Measurements from ENCODE around the gene SLC7A1. TPM values are rescaled to one million over a fixed set of nuclear protein-coding genes. Genes with fewer than 3 reads are reported as not detected.
A peak's percentile ranks its signal among the peaks of the same experiment; 100 is the strongest.

The SLC7A1 gene
- total and polyA plus RNA-seq, 2 of the 4 experiments (the other 2 are of a cell fraction) = 9.7 to 22.3 TPM

GRCh38 chr13:29519921-29520320, 75.6 kb downstream of the SLC7A1 start:
- Histone ChIP-seq H3K23ac (ENCODE audit: low read depth, low read length) (0 out of 2 replicates have a peak overlapping the region, but pooled peaks have one; percentile 3), H4K91ac (ENCODE audit: insufficient read depth, low read depth, low read length) (peak overlapping the region; percentile 73), H3K9ac (ENCODE audit: low read depth, low read length) (no peak overlapping the region), H3K4me3 (ENCODE audit: insufficient read depth, low read depth, low read length) (no peak overlapping the region), H2AK5ac (ENCODE audit: low read depth, low read length) (peak overlapping the region; percentile 89), H2AFZ (replicated peaks; ENCODE audit: low read length, poor library complexity) (no peak overlapping the region), H3K27ac (ENCODE audit: insufficient read depth, low read length) (no peak overlapping the region; the same call in 1 of the 2 replicates), H3K4me2 (ENCODE audit: low read depth, low read length) (no peak overlapping the region), H3K4me1 (ENCODE audit: control insufficient read depth, insufficient read depth, low read length) (peaks cover 7% of the 10 kb centered on the region), H2BK5ac (ENCODE audit: low read depth, low read length, poor library complexity, severe bottlenecking) (peak overlapping the region; percentile 34), H2BK20ac (ENCODE audit: low read depth, low read length) (peak overlapping the region; percentile 42), H3K56ac (ENCODE audit: extremely low read depth, insufficient read depth, low read length) (no peak overlapping the region), H4K5ac (ENCODE audit: low read depth, low read length) (no peak overlapping the region), H3K14ac (replicated peaks; ENCODE audit: low read depth, low read length) (0 out of 2 replicates have a peak overlapping the region, but pooled peaks have one; percentile 34), H2BK15ac (ENCODE audit: low read depth, low read length) (peak overlapping the region; percentile 82; the same call in 2 of the 3 replicates), H3K27me3 (ENCODE audit: control insufficient read depth, insufficient read depth, low read length) (no peaks in the 10 kb centered on the region), H2BK120ac (ENCODE audit: low read depth, low read length) (peak overlapping the region; percentile 52), H3K9me3 (ENCODE audit: control insufficient read depth, insufficient read depth, low read length) (no peaks in the 10 kb centered on the region), H3K4ac (ENCODE audit: low read depth, low read length) (peak overlapping the region; percentile 64), H2AK9ac (replicated peaks; ENCODE audit: low read depth, low read length, poor library complexity) (no peak overlapping the region), H3K9me1 (ENCODE audit: insufficient read depth, low read length) (peaks cover 14% of the 10 kb centered on the region), H4K20me1 (ENCODE audit: insufficient read depth, low read length) (peaks cover 6% of the 10 kb centered on the region; the same call in 1 of the 2 replicates), H4K8ac (ENCODE audit: low read depth in 2 of 2, low read length in 2 of 2) (peak overlapping the region in 1 of 2 experiments; percentile 43; a peak in 1 of 4 replicates), H3K36me3 (ENCODE audit: control insufficient read depth, insufficient read depth, low read length) (peaks cover 68% of the 10 kb centered on the region), H3K79me1 (ENCODE audit: low read depth in 1 of 2, low read length in 2 of 2) (peaks cover 24 to 46% of the 10 kb centered on the region in 2 experiments), H3K18ac (ENCODE audit: low read depth, low read length) (no peak overlapping the region; the same call in 1 of the 2 replicates)
- intact Hi-C loops (cut with micrococcal nuclease) (loop anchor here (5.0 kb wide), 1 partner anchor 72 kb away; no protein-coding TSS in a partner anchor), dilution Hi-C loops (cut with HindIII; ENCODE audit: low sequenced_read_pairs, unreplicated experiment) (no loop called here), in situ Hi-C loops (cut with MboI; ENCODE audit: low sequenced_read_pairs) (no loop called here)
- DNase-seq = no peak
- BruUV-seq (replicated peaks) = no TSS peak
- ChIA-PET CTCF (interaction anchor here (0.6 kb wide), 1 partner anchor 156 kb away, joined by 4 read pairs; no protein-coding TSS in a partner anchor), POLR2A (ENCODE audit: unreplicated experiment) (no interaction called here)
- ATAC-seq (ENCODE audit: low read depth) = no peak
- TF ChIP-seq MAZ (IDR thresholded peaks at IDR 0.05; ENCODE audit: borderline replicate concordance, low read depth, low read length) (no peak), CEBPB (IDR thresholded peaks at IDR 0.05; ENCODE audit: low read depth, low read length) (no peak), RCOR1 (IDR thresholded peaks at IDR 0.05; ENCODE audit: insufficient replicate concordance, low read length) (no peak), CHD1 (IDR thresholded peaks at IDR 0.05; ENCODE audit: low read depth, low read length) (no peak), MXI1 (IDR thresholded peaks at IDR 0.05; ENCODE audit: borderline replicate concordance, low read depth, low read length) (no peak), CTCF (conservative IDR thresholded peaks at IDR 0.05; ENCODE audit: low read depth, low read length) (no peak), RFX5 (IDR thresholded peaks at IDR 0.05; ENCODE audit: low read depth, low read length) (no peak), USF2 (IDR thresholded peaks at IDR 0.05; ENCODE audit: low read depth, low read length) (no peak), ELK1 (IDR thresholded peaks at IDR 0.05; ENCODE audit: borderline replicate concordance, low read depth, low read length) (no peak), RAD21 (IDR thresholded peaks at IDR 0.05; ENCODE audit: low read length) (no peak), BHLHE40 (IDR thresholded peaks at IDR 0.05; ENCODE audit: low read depth, low read length) (no peak), NFE2L2 (IDR thresholded peaks at IDR 0.05; ENCODE audit: low read depth, low read length) (no peak), POLR2A (IDR thresholded peaks at IDR 0.05; ENCODE audit: low read depth, low read length) (no peak), SMC3 (IDR thresholded peaks at IDR 0.05; ENCODE audit: low read depth, low read length) (no peak), MAFK (IDR thresholded peaks at IDR 0.05; ENCODE audit: low read depth, low read length) (no peak), FOS (IDR thresholded peaks at IDR 0.05; ENCODE audit: low read depth, low read length) (no peak)
- WGBS, 2 experiments (ENCODE audit: extremely low coverage in 2 of 2, insufficient read length in 1 of 2) = 92 to 100% methylated on average over 1 of the region's 3 CpGs
